ENCODE measurements around the gene HMCN1.
"Not testable (repeated sequence)": the region's sequence is repeated elsewhere in the genome, so short reads cannot be mapped to it uniquely, and the experiment has no call there.

Gene HMCN1

GRCh38 chr1:185742403-185742802, 8.2 kb downstream of the HMCN1 start:
- no peak for DNase-seq

GRCh38 chr1:185745165-185745564, 11.0 kb downstream of the HMCN1 start:
- no peak for DNase-seq

- no peak for DNase-seq
Measured at GRCh38 chr1:185759061-185759460, 24.9 kb downstream of the HMCN1 start.

GRCh38 chr1:185761841-185762240, 27.6 kb downstream of the HMCN1 start:
- DNase-seq: no peak

GRCh38 chr1:185767508-185768120, 33.4 kb downstream of the HMCN1 start:
- DNase-seq: peak in 1 of 2 experiments; percentile 22

GRCh38 chr1:185768371-185768770, 34.2 kb downstream of the HMCN1 start:
- no peak for DNase-seq

- DNase-seq: no peak
Measured at GRCh38 chr1:185769136-185769535, 34.9 kb downstream of the HMCN1 start.

- no peak for DNase-seq
Measured at GRCh38 chr1:185774394-185774793, 40.2 kb downstream of the HMCN1 start.

- peak; percentile 36 to 47 for DNase-seq
Measured at GRCh38 chr1:185775501-185775900, 41.3 kb downstream of the HMCN1 start.

- DNase-seq: no peak
Measured at GRCh38 chr1:185776522-185776921, 42.3 kb downstream of the HMCN1 start.

GRCh38 chr1:185783860-185784259, 49.7 kb downstream of the HMCN1 start:
- not testable (repeated sequence) for DNase-seq

GRCh38 chr1:185785586-185785985, 51.4 kb downstream of the HMCN1 start:
- DNase-seq: no peak

GRCh38 chr1:185786524-185786923, 52.3 kb downstream of the HMCN1 start:
- no peak for DNase-seq

- no peak for DNase-seq
Measured at GRCh38 chr1:185787238-185787637, 53.0 kb downstream of the HMCN1 start.

GRCh38 chr1:185788386-185788785, 54.2 kb downstream of the HMCN1 start:
- no peak for DNase-seq

GRCh38 chr1:185789501-185790193, 55.5 kb downstream of the HMCN1 start:
- DNase-seq: no peak

GRCh38 chr1:185790194-185790735, 56.1 kb downstream of the HMCN1 start:
- DNase-seq: no peak

GRCh38 chr1:185792040-185792439, 57.8 kb downstream of the HMCN1 start:
- DNase-seq: no peak

GRCh38 chr1:185794495-185794894, 60.3 kb downstream of the HMCN1 start:
- DNase-seq: not testable (repeated sequence)

- DNase-seq: no peak
Measured at GRCh38 chr1:185795181-185795580, 61.0 kb downstream of the HMCN1 start.

GRCh38 chr1:185798505-185798904, 64.3 kb downstream of the HMCN1 start:
- DNase-seq: no peak

- DNase-seq: no peak
Measured at GRCh38 chr1:185803241-185803640, 69.0 kb downstream of the HMCN1 start.

- DNase-seq: no peak
Measured at GRCh38 chr1:185804206-185804605, 70.0 kb downstream of the HMCN1 start.

- no peak for DNase-seq
Measured at GRCh38 chr1:185804608-185805007, 70.4 kb downstream of the HMCN1 start.

GRCh38 chr1:185807275-185807674, 73.1 kb downstream of the HMCN1 start:
- DNase-seq: no peak
